Right lobe of liver (tissue), 6 donors: Measurements from ENCODE around the gene GALNTL6. TPM values are rescaled to one million over a fixed set of nuclear protein-coding genes. Genes with fewer than 3 reads are reported as not detected.

ENCODE experiments used
- ATAC-seq, 4 donors: fragments of 200-7000 bp; cut with Tn5 transposase; one replicate each; pipeline ENCODE4 v1.9.1; 2020; ENCODE audit warnings: mild to moderate bottlenecking in 4 of 4, moderate library complexity in 4 of 4
- DNase-seq, 3 donors: peaks; one replicate each; pipeline ENCODE4 v3.0.0-alpha.2; 2020
- H3K27ac ChIP-seq, 3 donors: fragments of 200-600 bp; one replicate each; pipeline ENCODE4 v1.8.0; 2022
- H3K27me3 ChIP-seq, 2 donors: fragments of 200-600 bp; one replicate each; pipeline ENCODE4 v1.8.0; 2022
- H3K36me3 ChIP-seq, 4 donors: fragments of 200-600 bp; sonication (generic) in 1 of 4; one replicate each; pipeline versions ENCODE4 v1.5.1 to v1.8.0; 2017 to 2022; ENCODE audit warnings: control low read depth in 1 of 4
- H3K4me1 ChIP-seq, 4 donors: fragments of 200-600 bp; sonication (generic) in 1 of 4; one replicate each; pipeline versions ENCODE4 v1.5.1 to v1.8.0; 2017 to 2022; ENCODE audit warnings: control low read depth in 1 of 4
- H3K4me3 ChIP-seq, 3 donors: fragments of 200-600 bp; one replicate each; pipeline ENCODE4 v1.8.0; 2022
- H3K9me3 ChIP-seq, 4 donors: fragments of 200-600 bp; sonication (generic) in 1 of 4; one replicate each; pipeline versions ENCODE4 v1.5.1 to v1.8.0; 2017 to 2022; ENCODE audit warnings: control low read depth in 1 of 4
- CTCF ChIP-seq, 4 donors: fragments of 200-600 bp in 3 of 4; fragments of 450-650 bp in 1 of 4; IDR thresholded peaks; one replicate each; pipeline versions ENCODE4 v1.5.1 to v1.8.0; 2016 to 2022; ENCODE audit warnings: antibody characterized with exemption in 4 of 4, mild to moderate bottlenecking in 2 of 4
- POLR2A ChIP-seq: fragments of 450-650 bp; IDR thresholded peaks from one replicate; pipeline ENCODE4 v1.6.1; 2017; ENCODE audit warnings: antibody characterized with exemption, mild to moderate bottlenecking
- WGBS: methylation state at CpG from one replicate; pipeline ENCODE4 v1.1.6; 2018; ENCODE audit warnings: low coverage, low lambda C conversion rate; ENCODE audit not compliant: insufficient coverage; ENCODE audit errors: missing lambda C conversion rate; 5-methylcytosine and 5-hydroxymethylcytosine counted together
- intact Hi-C, 2 donors: fragments of 100-400 bp; cut with DNase I; formaldehyde crosslinking; loops; one replicate each; pipeline versions ENCODE4 v1.11.2 to v1.14.1; 2022
- total RNA-seq, 6 experiments: library from RNA; depleted of rRNA in 2 of 6; stranded (reverse); fragments of >200 nt in 2 of 6; fragmentation: NEBNext Ultra II Directional in 3 of 6; extraction: Animal tissue kit (Norgen Biotek cat#: 25700) in 3 of 6; gene quantifications; one replicate each; pipeline versions ENCODE4 v1.1.0 to v1.2.4, GENCODE V29; 2016 to 2023
- donor health status: DM: no; HTN: yes; CAD: no.
- donor health status: DM: no; HTN: no; CAD: no.
- donor health status: DM: no; HTN: no; CAD: no.
- donor health status: DM: no; HTN: yes; CAD: no.
- donor health status: DM: no; HTN: yes; CAD: no.

GALNTL6 gene
- total RNA-seq, 6 experiments from 2014 or later: 0.15 to 1.1 (median 0.30) TPM; not detected in 3

GRCh38 chr4:172007889-172008288 is 194.7 kb downstream of the GALNTL6 start:
- Histone ChIP-seq H3K27me3 (no peaks in the 10 kb centered on the region), H3K4me1 (no peaks in the 10 kb centered on the region), H3K9me3 (no peaks in the 10 kb centered on the region), H3K36me3 (no peaks in the 10 kb centered on the region), H3K27ac (no peak overlapping the region), H3K4me3 (no peak overlapping the region)
- intact Hi-C loops: no loop called here
- TF ChIP-seq CTCF (IDR thresholded peaks at IDR 0.05) (no peak), POLR2A (no peak)
- no peak for DNase-seq
- ATAC-seq: no peak

GRCh38 chr4:172009446-172010230 is 196.4 kb downstream of the GALNTL6 start:
- WGBS: 48% methylated on average over 3 of the region's 3 CpGs
- Histone ChIP-seq H3K27me3 (no peaks in the 10 kb centered on the region), H3K4me3 (no peak overlapping the region), H3K36me3 (no peaks in the 10 kb centered on the region), H3K4me1 (no peaks in the 10 kb centered on the region), H3K9me3 (no peaks in the 10 kb centered on the region), H3K27ac (no peak overlapping the region)
- no peak for ATAC-seq
- TF ChIP-seq POLR2A (no peak), CTCF (IDR thresholded peaks at IDR 0.05) (no peak)
- no peak for DNase-seq
- intact Hi-C loops: no loop called here

- DNase-seq: no peak
Measured at GRCh38 chr4:172011196-172011595, 198.0 kb downstream of the GALNTL6 start.

GRCh38 chr4:172018358-172018757 is 205.2 kb downstream of the GALNTL6 start:
- Histone ChIP-seq H3K4me1 (no peaks in the 10 kb centered on the region), H3K27me3 (no peaks in the 10 kb centered on the region), H3K4me3 (no peak overlapping the region), H3K9me3 (no peaks in the 10 kb centered on the region), H3K27ac (no peak overlapping the region), H3K36me3 (no peaks in the 10 kb centered on the region)
- no peak for ATAC-seq
- intact Hi-C loops: no loop called here
- no peak for TF ChIP-seq POLR2A
- TF ChIP-seq CTCF (IDR thresholded peaks at IDR 0.05): no peak
- WGBS: 33% methylated on average over 1 of the region's 1 CpG
- DNase-seq: no peak

More at GRCh38 chr4:172011196-172011595, 198.0 kb downstream of the GALNTL6 start:
- intact Hi-C loops: no loop called here
- Histone ChIP-seq H3K36me3 (no peaks in the 10 kb centered on the region), H3K27ac (no peak overlapping the region), H3K27me3 (no peaks in the 10 kb centered on the region), H3K9me3 (no peaks in the 10 kb centered on the region), H3K4me1 (no peaks in the 10 kb centered on the region), H3K4me3 (no peak overlapping the region)
- no peak for ATAC-seq
- WGBS: 31% methylated on average over 1 of the region's 1 CpG
- TF ChIP-seq POLR2A: no peak
- no peak for TF ChIP-seq CTCF (IDR thresholded peaks at IDR 0.05)
